IMR-90 (cell line): ENCODE data around the gene HES4. TPM values are rescaled to one million over a fixed set of nuclear protein-coding genes. Genes with fewer than 3 reads are reported as not detected.

Experiments
- ATAC-seq: fragments of 200-7000 bp; cut with Tn5 transposase; 2 replicates; pipeline ENCODE4 v1.9.1; 2020; ENCODE audit warnings: low read depth, mild to moderate bottlenecking, moderate library complexity
- BruUV-seq: library from RNA; stranded (reverse); fragments of 400-500 nt; replicated peaks from 2 replicates; lab custom pipeline; 2021; lab: Mats Ljungman, UMichigan
- CTCF ChIA-PET: fragments of 300-600 bp; formaldehyde crosslinking; extraction: SDS; loops from one replicate; lab custom pipeline; 2021; ENCODE audit warnings: antibody characterized with exemption; lab: Yijun Ruan, JAX
- POLR2A ChIA-PET: fragments of 300-600 bp; sonication (Branson Sonifier 250); formaldehyde crosslinking; loops from one replicate; lab custom pipeline; 2022; ENCODE audit warnings: antibody characterized with exemption; ENCODE audit not compliant: unreplicated experiment; lab: Charles Lee
- DNase-seq: peaks from one replicate; pipeline ENCODE4 v3.0.0; 2013
- H2AFZ ChIP-seq: replicated peaks from 2 replicates; pipeline ENCODE3; 2013; ENCODE audit warnings: low read length, mild to moderate bottlenecking; ENCODE audit not compliant: poor library complexity
- H2AK5ac ChIP-seq: 2 replicates; pipeline ENCODE4 v1.6.1; 2013; ENCODE audit warnings: low read depth, low read length, inconsistent platforms
- H2AK9ac ChIP-seq: replicated peaks from 2 replicates; pipeline ENCODE3; 2013; ENCODE audit warnings: mild to moderate bottlenecking, low read depth, low read length, moderate library complexity; ENCODE audit not compliant: poor library complexity
- H2BK120ac ChIP-seq: 2 replicates; pipeline ENCODE4 v1.6.1; 2013; ENCODE audit warnings: low read depth, low read length, inconsistent platforms
- H2BK15ac ChIP-seq: 3 replicates; pipeline ENCODE4 v1.6.1; 2013; ENCODE audit warnings: low read depth, low read length, inconsistent platforms
- H2BK20ac ChIP-seq: 2 replicates; pipeline ENCODE4 v1.6.1; 2013; ENCODE audit warnings: low read depth, mild to moderate bottlenecking, inconsistent platforms, low read length, moderate library complexity
- H2BK5ac ChIP-seq: 2 replicates; pipeline ENCODE4 v1.6.1; 2013; ENCODE audit warnings: mild to moderate bottlenecking, low read depth, low read length, inconsistent platforms; ENCODE audit not compliant: poor library complexity, severe bottlenecking
- H3K14ac ChIP-seq: replicated peaks from 2 replicates; pipeline ENCODE4 v1.6.1; 2013; ENCODE audit warnings: low read depth, low read length, inconsistent platforms
- H3K18ac ChIP-seq: 2 replicates; pipeline ENCODE4 v1.6.1; 2013; ENCODE audit warnings: low read depth, low read length, control low read depth
- H3K23ac ChIP-seq: 2 replicates; pipeline ENCODE4 v1.6.1; 2013; ENCODE audit warnings: low read depth, low read length, inconsistent platforms
- H3K27ac ChIP-seq: 2 replicates; pipeline ENCODE4 v1.5.1; 2013; ENCODE audit warnings: mild to moderate bottlenecking, control low read depth, low read length; ENCODE audit not compliant: insufficient read depth
- H3K27me3 ChIP-seq: 2 replicates; pipeline ENCODE4 v1.6.1; 2013; ENCODE audit warnings: low read length; ENCODE audit not compliant: control insufficient read depth, insufficient read depth
- H3K36me3 ChIP-seq: 2 replicates; pipeline ENCODE4 v1.6.1; 2013; ENCODE audit warnings: low read length, mixed read lengths; ENCODE audit not compliant: control insufficient read depth, insufficient read depth
- H3K4ac ChIP-seq: 2 replicates; pipeline ENCODE4 v1.6.1; 2013; ENCODE audit warnings: low read depth, low read length, inconsistent platforms
- H3K4me1 ChIP-seq: 2 replicates; pipeline ENCODE4 v1.6.1; 2013; ENCODE audit warnings: low read length, mixed read lengths; ENCODE audit not compliant: control insufficient read depth, insufficient read depth
- H3K4me2 ChIP-seq: 2 replicates; pipeline ENCODE4 v1.6.1; 2013; ENCODE audit warnings: low read depth, mild to moderate bottlenecking, control low read depth, low read length, moderate library complexity
- H3K4me3 ChIP-seq: 2 replicates; pipeline ENCODE4 v1.5.1; 2013; ENCODE audit warnings: low read depth, mild to moderate bottlenecking, control low read depth, low read length, moderate library complexity; ENCODE audit not compliant: insufficient read depth
- H3K56ac ChIP-seq: 2 replicates; pipeline ENCODE4 v1.6.1; 2013; ENCODE audit warnings: low read length, inconsistent platforms; ENCODE audit not compliant: insufficient read depth; ENCODE audit errors: extremely low read depth
- H3K79me1 ChIP-seq, 2 experiments: 2 replicates each; pipeline ENCODE4 v1.6.1; 2013; ENCODE audit warnings: low read length in 2 of 2, inconsistent platforms in 1 of 2, low read depth in 1 of 2
- H3K9ac ChIP-seq: 2 replicates; pipeline ENCODE4 v1.6.1; 2013; ENCODE audit warnings: low read depth, low read length, control low read depth
- H3K9me1 ChIP-seq: 2 replicates; pipeline ENCODE4 v1.6.1; 2013; ENCODE audit warnings: low read length, inconsistent platforms; ENCODE audit not compliant: insufficient read depth
- H3K9me3 ChIP-seq: 2 replicates; pipeline ENCODE4 v1.6.1; 2013; ENCODE audit warnings: low read length; ENCODE audit not compliant: control insufficient read depth, insufficient read depth
- H4K20me1 ChIP-seq: 2 replicates; pipeline ENCODE4 v1.6.1; 2013; ENCODE audit warnings: low read length, inconsistent platforms; ENCODE audit not compliant: insufficient read depth
- H4K5ac ChIP-seq: 2 replicates; pipeline ENCODE4 v1.6.1; 2013; ENCODE audit warnings: mild to moderate bottlenecking, low read depth, low read length, control low read depth
- H4K8ac ChIP-seq, 2 experiments: 2 replicates each; pipeline ENCODE4 v1.6.1; 2013; ENCODE audit warnings: low read depth in 2 of 2, low read length in 2 of 2, control low read depth in 1 of 2, inconsistent platforms in 1 of 2
- H4K91ac ChIP-seq: 2 replicates; pipeline ENCODE4 v1.6.1; 2013; ENCODE audit warnings: low read depth, low read length, inconsistent platforms; ENCODE audit not compliant: insufficient read depth
- CEBPB ChIP-seq: IDR thresholded peaks from 2 replicates; pipeline ENCODE4 v1.6.1; 2012; ENCODE audit warnings: low read depth, low read length, improper control_type of control experiment
- FOS ChIP-seq: fragments of 150-350 bp; IDR thresholded peaks from 2 replicates; pipeline ENCODE4 v1.6.1; 2016; ENCODE audit warnings: low read depth, low read length
- MAZ ChIP-seq: IDR thresholded peaks from 2 replicates; pipeline ENCODE4 v1.6.1; 2012; ENCODE audit warnings: low read depth, mild to moderate bottlenecking, low read length, improper control_type of control experiment, moderate library complexity, borderline replicate concordance
- MXI1 ChIP-seq: IDR thresholded peaks from 2 replicates; pipeline ENCODE4 v1.6.1; 2012; ENCODE audit warnings: low read depth, mild to moderate bottlenecking, low read length, moderate library complexity, borderline replicate concordance
- POLR2A ChIP-seq: IDR thresholded peaks from 2 replicates; pipeline ENCODE4 v1.6.1; 2012; ENCODE audit warnings: mild to moderate bottlenecking, low read depth, low read length
- RAD21 ChIP-seq: IDR thresholded peaks from 2 replicates; pipeline ENCODE4 v1.6.1; 2012; ENCODE audit warnings: low read length, improper control_type of control experiment
- RCOR1 ChIP-seq: IDR thresholded peaks from 2 replicates; pipeline ENCODE4 v1.6.1; 2012; ENCODE audit warnings: mild to moderate bottlenecking, low read length, improper control_type of control experiment; ENCODE audit not compliant: insufficient replicate concordance
- WGBS, 2 experiments: methylation state at CpG; one replicate each; pipeline versions ENCODE4 v1.1.5 to v1.1.7; 2013; ENCODE audit warnings: missing lambda C conversion rate in 2 of 2; ENCODE audit not compliant: insufficient read length in 1 of 2; ENCODE audit errors: extremely low coverage in 2 of 2; 5-methylcytosine and 5-hydroxymethylcytosine counted together
- dilution Hi-C: fragments of 300-500 bp; cut with HindIII; formaldehyde crosslinking; loops from one replicate; pipeline ENCODE4 v1.14.3; 2018; ENCODE audit warnings: low sequenced_read_pairs; ENCODE audit not compliant: unreplicated experiment
- in situ Hi-C: fragments of 300-500 bp; cut with MboI; formaldehyde crosslinking; loops from 3 replicates; pipeline ENCODE4 v1.14.3; 2019; ENCODE audit warnings: low sequenced_read_pairs, inconsistent platforms, mixed read lengths
- intact Hi-C: fragments of 100-400 bp; cut with micrococcal nuclease; formaldehyde crosslinking; loops from 2 replicates; pipeline ENCODE4 v1.10.0; 2022
- polyA plus RNA-seq, 3 experiments: library from polyadenylated mRNA; depleted of rRNA; stranded (reverse); fragments of >200 nt; gene quantifications; 2 replicates each; pipeline ENCODE4 v1.2.3, GENCODE V29; 2012; ENCODE audit warnings: low replicate concordance in 1 of 3
- total RNA-seq: library from RNA; depleted of rRNA; stranded (reverse); fragments of >200 nt; gene quantifications from 2 replicates; pipeline ENCODE4 v1.2.3, GENCODE V29; 2012
- TF ChIP-seq, protein P1 (sequence below): conservative IDR thresholded peaks from 2 replicates; pipeline ENCODE4 v1.5.1; 2012; ENCODE audit warnings: mild to moderate bottlenecking, low read depth, low read length, improper control_type of control experiment

The HES4 gene
- total and polyA plus RNA-seq, 2 of the 4 experiments (the other 2 are of a cell fraction), result 1.4 to 11.7 TPM

DNA sequence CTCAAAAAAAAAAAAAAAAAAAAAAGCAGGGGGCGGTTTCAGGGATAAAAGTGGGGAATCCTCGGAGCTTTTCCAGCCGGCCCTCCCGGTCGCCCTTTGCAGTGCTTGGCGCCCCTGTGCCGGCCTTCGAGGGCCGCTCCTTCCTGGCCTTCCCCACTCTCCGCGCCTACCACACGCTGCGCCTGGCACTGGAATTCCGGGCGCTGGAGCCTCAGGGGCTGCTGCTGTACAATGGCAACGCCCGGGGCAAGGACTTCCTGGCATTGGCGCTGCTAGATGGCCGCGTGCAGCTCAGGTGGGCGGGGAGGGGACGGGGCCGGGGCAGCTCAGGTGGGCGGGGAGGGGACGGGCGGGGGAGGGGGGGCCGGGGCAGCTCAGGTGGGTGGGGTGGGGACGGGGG, 48.9 kb upstream of the HES4 start (continued):
- no peak for TF ChIP-seq MXI1
- TF ChIP-seq POLR2A, result no peak
- TF ChIP-seq CEBPB, result no peak
- TF ChIP-seq FOS, result no peak
- TF ChIP-seq MAZ, result no peak

DNA sequence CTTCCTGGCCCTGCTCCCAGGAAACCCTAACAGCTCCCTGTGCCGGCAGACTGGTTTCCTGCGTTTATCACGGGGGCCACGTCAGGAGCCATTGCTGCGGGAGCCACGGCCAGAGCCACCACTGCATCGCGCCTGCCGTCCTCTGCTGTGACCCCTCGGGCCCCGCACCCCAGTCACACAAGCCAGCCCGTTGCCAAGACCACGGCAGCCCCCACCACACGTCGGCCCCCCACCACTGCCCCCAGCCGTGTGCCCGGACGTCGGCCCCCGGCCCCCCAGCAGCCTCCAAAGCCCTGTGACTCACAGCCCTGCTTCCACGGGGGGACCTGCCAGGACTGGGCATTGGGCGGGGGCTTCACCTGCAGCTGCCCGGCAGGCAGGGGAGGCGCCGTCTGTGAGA, 48.1 kb upstream of the HES4 start:
- H3K36me3 ChIP-seq, result peaks cover 76% of the 10 kb centered on the region
- in situ Hi-C loops, result no loop called here

More for the DNA sequence above, 48.1 kb upstream of the HES4 start:
- no peak overlapping the region for H4K91ac ChIP-seq
- no peaks in the 10 kb centered on the region for H3K4me1 ChIP-seq
- H3K56ac ChIP-seq, result no peak overlapping the region
- ChIA-PET CTCF (no interaction called here), POLR2A (no interaction called here)
- H3K4ac ChIP-seq, result no peak overlapping the region
- WGBS, 2 experiments, result 100% methylated on average over 2 of the region's 25 CpGs; no CpG with 5 or more reads in 1 of the 2 experiments
- no peak overlapping the region for H2BK20ac ChIP-seq
- no peaks in the 10 kb centered on the region for H3K27me3 ChIP-seq
- no TSS peak for BruUV-seq
- H2AFZ ChIP-seq, result no peak overlapping the region
- H4K8ac ChIP-seq, result no peak overlapping the region
- no peak overlapping the region for H2BK5ac ChIP-seq
- H3K18ac ChIP-seq, result no peak overlapping the region
- no peak overlapping the region for H2AK5ac ChIP-seq
- H3K79me1 ChIP-seq, result peaks cover 5 to 11% of the 10 kb centered on the region in 2 experiments; a peak in 3 of 4 replicates
- ATAC-seq (no peak), DNase-seq (no peak)
- no peak overlapping the region for H3K23ac ChIP-seq
- H3K4me3 ChIP-seq, result no peak overlapping the region
- no peak overlapping the region for H3K27ac ChIP-seq
- dilution Hi-C loops, result no loop called here
- no peak overlapping the region for H2BK120ac ChIP-seq
- H4K20me1 ChIP-seq, result peaks cover 7% of the 10 kb centered on the region
- H3K4me2 ChIP-seq, result no peak overlapping the region
- no peak overlapping the region for H2BK15ac ChIP-seq
- intact Hi-C loops, result no loop called here
- TF ChIP-seq, protein P1, sequence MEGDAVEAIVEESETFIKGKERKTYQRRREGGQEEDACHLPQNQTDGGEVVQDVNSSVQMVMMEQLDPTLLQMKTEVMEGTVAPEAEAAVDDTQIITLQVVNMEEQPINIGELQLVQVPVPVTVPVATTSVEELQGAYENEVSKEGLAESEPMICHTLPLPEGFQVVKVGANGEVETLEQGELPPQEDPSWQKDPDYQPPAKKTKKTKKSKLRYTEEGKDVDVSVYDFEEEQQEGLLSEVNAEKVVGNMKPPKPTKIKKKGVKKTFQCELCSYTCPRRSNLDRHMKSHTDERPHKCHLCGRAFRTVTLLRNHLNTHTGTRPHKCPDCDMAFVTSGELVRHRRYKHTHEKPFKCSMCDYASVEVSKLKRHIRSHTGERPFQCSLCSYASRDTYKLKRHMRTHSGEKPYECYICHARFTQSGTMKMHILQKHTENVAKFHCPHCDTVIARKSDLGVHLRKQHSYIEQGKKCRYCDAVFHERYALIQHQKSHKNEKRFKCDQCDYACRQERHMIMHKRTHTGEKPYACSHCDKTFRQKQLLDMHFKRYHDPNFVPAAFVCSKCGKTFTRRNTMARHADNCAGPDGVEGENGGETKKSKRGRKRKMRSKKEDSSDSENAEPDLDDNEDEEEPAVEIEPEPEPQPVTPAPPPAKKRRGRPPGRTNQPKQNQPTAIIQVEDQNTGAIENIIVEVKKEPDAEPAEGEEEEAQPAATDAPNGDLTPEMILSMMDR, result no peak
- TF ChIP-seq RAD21 (no peak), RCOR1 (no peak)
- no peak overlapping the region for H2AK9ac ChIP-seq
- H3K9ac ChIP-seq, result no peak overlapping the region
- no peak overlapping the region for H3K14ac ChIP-seq
- H4K5ac ChIP-seq, result no peak overlapping the region
- no peaks in the 10 kb centered on the region for H3K9me3 ChIP-seq
- no peaks in the 10 kb centered on the region for H3K9me1 ChIP-seq
